Measurements from ENCODE around the gene TMEM202. TPM values are rescaled to one million over a fixed set of nuclear protein-coding genes. Genes with fewer than 3 reads are reported as not detected.
"Not testable (repeated sequence)": the region's sequence is repeated elsewhere in the genome, so short reads cannot be mapped to it uniquely, and the experiment has no call there.

The TMEM202 gene
- total RNA-seq, 1 donor from 2014 or later: not detected

DNA sequence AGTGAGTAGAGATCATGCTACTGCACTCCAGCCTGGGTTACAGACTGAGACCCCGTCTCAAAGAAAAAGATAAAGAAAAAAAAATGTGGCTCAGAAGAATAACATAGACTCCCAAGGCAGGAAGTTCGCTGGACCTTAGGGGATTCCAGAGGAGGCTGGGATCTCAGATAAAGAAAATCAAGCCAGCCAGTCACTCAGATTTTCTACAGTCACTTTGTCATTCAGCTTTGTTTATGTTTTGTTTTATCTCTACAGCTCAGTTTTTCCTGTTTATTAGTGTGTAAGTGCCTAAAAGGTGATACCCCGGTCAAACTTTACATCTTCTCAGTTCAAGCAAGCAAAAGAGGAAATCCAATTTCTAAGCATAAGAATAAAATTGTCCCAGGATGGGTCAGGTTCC, 6.3 kb downstream of the TMEM202 start:
- no peak for DNase-seq (ENCODE audit: low read depth)
- Histone ChIP-seq H3K4me3 (ENCODE audit: low read depth, low read length) (no peak overlapping the region), H3K36me3 (ENCODE audit: control insufficient read depth, insufficient read depth, low read length) (no peaks in the 10 kb centered on the region), H3K27me3 (ENCODE audit: control insufficient read depth, insufficient read depth, low read length) (peaks cover 4% of the 10 kb centered on the region)
- TF ChIP-seq, protein P1, sequence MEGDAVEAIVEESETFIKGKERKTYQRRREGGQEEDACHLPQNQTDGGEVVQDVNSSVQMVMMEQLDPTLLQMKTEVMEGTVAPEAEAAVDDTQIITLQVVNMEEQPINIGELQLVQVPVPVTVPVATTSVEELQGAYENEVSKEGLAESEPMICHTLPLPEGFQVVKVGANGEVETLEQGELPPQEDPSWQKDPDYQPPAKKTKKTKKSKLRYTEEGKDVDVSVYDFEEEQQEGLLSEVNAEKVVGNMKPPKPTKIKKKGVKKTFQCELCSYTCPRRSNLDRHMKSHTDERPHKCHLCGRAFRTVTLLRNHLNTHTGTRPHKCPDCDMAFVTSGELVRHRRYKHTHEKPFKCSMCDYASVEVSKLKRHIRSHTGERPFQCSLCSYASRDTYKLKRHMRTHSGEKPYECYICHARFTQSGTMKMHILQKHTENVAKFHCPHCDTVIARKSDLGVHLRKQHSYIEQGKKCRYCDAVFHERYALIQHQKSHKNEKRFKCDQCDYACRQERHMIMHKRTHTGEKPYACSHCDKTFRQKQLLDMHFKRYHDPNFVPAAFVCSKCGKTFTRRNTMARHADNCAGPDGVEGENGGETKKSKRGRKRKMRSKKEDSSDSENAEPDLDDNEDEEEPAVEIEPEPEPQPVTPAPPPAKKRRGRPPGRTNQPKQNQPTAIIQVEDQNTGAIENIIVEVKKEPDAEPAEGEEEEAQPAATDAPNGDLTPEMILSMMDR (IDR thresholded peaks at IDR 0.05; ENCODE audit: insufficient read depth, low read length, severe bottlenecking): no peak
- no peak for FAIRE-seq

DNA sequence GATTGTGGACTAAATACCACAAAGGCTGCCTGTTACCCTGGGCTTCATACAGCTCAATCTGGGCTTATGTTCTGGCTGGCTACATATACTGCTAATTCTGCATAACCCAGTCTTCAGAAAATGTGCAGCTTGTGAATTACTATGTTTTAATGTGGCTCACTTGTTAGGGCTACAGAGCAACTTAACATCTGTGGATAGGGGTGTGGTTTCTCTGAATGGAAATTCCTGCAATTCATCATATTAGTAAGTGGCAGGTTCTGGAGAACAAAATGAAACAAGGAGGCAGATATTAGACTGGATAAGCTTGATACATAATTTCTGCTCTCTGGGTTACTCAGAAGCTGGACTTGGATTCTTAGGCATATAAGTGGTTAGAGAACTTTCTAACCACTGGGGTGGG, 6.7 kb downstream of the TMEM202 start:
- FAIRE-seq: no peak

DNA sequence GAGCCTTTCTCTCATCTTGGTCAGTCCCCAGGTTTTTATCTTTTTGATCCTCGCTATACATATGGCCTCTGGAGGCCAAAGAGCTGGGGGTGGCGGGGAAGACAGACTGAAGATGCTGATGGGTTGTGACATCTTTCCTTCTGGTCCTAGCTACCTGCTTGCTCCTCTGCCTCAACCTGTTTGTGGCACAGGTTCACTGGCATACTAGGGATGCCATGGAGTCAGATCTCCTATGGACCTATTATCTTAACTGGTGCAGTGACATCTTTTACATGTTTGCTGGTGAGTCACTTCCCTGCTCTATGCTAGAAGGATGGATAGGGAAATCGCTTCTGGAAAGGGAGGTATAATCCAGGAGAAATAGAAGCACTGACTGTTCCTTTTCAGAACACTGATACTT, 8.8 kb downstream of the TMEM202 start:
- no peaks in the 10 kb centered on the region for H3K36me3 ChIP-seq (ENCODE audit: control insufficient read depth, insufficient read depth, low read length)
- H3K4me3 ChIP-seq (ENCODE audit: low read depth, low read length): no peak overlapping the region
- H3K27me3 ChIP-seq (ENCODE audit: control insufficient read depth, insufficient read depth, low read length): peaks cover 4% of the 10 kb centered on the region
- TF ChIP-seq, protein P1 (IDR thresholded peaks at IDR 0.05; ENCODE audit: insufficient read depth, low read length, severe bottlenecking): no peak
- no peak for FAIRE-seq
- DNase-seq (ENCODE audit: low read depth): no peak

More for the DNA sequence above, 6.7 kb downstream of the TMEM202 start:
- no peak for DNase-seq (ENCODE audit: low read depth)
- Histone ChIP-seq H3K36me3 (ENCODE audit: control insufficient read depth, insufficient read depth, low read length) (no peaks in the 10 kb centered on the region), H3K4me3 (ENCODE audit: low read depth, low read length) (no peak overlapping the region), H3K27me3 (ENCODE audit: control insufficient read depth, insufficient read depth, low read length) (peaks cover 4% of the 10 kb centered on the region)
- TF ChIP-seq, protein P1 (IDR thresholded peaks at IDR 0.05; ENCODE audit: insufficient read depth, low read length, severe bottlenecking): no peak

DNA sequence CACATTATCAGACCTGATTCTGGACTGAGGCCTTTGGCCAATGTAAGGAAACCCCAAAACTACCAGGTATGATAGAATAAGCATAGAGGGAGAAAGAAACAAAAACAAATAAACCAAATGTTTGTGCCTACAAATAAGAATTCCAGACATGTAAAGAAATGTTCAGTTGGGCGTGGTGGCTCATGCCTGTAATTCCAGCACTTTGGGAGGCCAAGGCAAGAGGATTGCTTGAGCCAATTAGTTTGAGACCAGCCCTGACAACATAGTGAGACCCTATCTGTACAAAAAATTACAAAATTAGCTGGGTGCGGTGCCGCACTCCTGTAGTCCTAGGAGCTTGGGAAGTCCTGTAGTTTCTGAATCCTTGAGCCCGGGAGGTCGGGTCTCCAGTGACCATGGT, 13.0 kb downstream of the TMEM202 start:
- FAIRE-seq: no peak
- TF ChIP-seq, protein P1 (IDR thresholded peaks at IDR 0.05; ENCODE audit: insufficient read depth, low read length, severe bottlenecking): no peak
- DNase-seq (ENCODE audit: low read depth): no peak
- H3K27me3 ChIP-seq (ENCODE audit: control insufficient read depth, insufficient read depth, low read length): peaks cover 2% of the 10 kb centered on the region
- H3K36me3 ChIP-seq (ENCODE audit: control insufficient read depth, insufficient read depth, low read length): no peaks in the 10 kb centered on the region
- H3K4me3 ChIP-seq (ENCODE audit: low read depth, low read length): no peak overlapping the region

DNA sequence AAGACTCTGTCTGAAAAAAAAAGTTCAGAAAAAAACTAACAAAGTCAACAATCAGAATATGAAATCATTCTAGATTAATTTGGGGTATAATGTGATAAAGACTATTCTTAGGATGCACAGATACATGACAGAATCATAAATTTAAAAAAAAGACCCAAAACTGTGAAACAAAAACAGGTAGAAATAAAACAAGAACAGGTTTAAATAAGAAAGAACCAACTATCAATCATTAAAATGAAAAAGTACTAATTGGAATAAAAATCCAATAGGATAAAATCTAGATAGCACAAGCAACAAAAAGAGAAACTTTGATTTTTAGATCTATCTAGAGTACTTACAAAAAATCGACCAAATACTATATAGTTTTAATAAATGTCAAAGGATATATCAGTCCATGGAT, 13.4 kb downstream of the TMEM202 start:
- DNase-seq (ENCODE audit: low read depth) (no peak), FAIRE-seq (no peak)
- TF ChIP-seq, protein P1 (IDR thresholded peaks at IDR 0.05; ENCODE audit: insufficient read depth, low read length, severe bottlenecking): no peak
- peaks cover 2% of the 10 kb centered on the region for H3K27me3 ChIP-seq (ENCODE audit: control insufficient read depth, insufficient read depth, low read length)
- no peak overlapping the region for H3K4me3 ChIP-seq (ENCODE audit: low read depth, low read length)
- no peaks in the 10 kb centered on the region for H3K36me3 ChIP-seq (ENCODE audit: control insufficient read depth, insufficient read depth, low read length)

DNA sequence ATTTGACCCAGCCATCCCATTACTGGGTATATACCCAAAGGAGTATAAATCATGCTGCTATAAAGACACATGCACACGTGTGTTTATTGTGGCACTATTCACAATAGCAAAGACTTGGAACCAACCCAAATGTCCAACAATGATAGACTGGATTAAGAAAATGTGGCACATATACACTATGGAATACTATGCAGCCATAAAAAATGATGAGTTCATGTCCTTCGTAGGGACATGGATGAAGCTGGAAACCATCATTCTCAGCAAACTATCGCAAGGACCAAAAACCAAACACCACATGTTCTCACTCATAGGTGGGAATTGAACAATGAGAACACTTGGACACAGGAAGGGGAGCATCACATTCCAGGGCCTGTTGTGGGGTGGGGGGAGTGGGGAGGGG, 15.2 kb downstream of the TMEM202 start:
- not testable (repeated sequence) for H3K4me3 ChIP-seq (ENCODE audit: low read depth, low read length); FAIRE-seq; DNase-seq (ENCODE audit: low read depth); H3K36me3 ChIP-seq (ENCODE audit: control insufficient read depth, insufficient read depth, low read length); H3K27me3 ChIP-seq (ENCODE audit: control insufficient read depth, insufficient read depth, low read length)
